Fibroblast of peridontal ligament (primary cell): Measurements from ENCODE around the gene SHROOM2.

ENCODE experiments used
- DNase-seq: peaks from one replicate; pipeline ENCODE4 v3.0.0-alpha.2; 2010; ENCODE audit errors: extremely low read depth

SHROOM2 gene

GRCh38 chrX:9942086-9942485 lies 155.9 kb downstream of the SHROOM2 start:
- DNase-seq = no peak

DNA sequence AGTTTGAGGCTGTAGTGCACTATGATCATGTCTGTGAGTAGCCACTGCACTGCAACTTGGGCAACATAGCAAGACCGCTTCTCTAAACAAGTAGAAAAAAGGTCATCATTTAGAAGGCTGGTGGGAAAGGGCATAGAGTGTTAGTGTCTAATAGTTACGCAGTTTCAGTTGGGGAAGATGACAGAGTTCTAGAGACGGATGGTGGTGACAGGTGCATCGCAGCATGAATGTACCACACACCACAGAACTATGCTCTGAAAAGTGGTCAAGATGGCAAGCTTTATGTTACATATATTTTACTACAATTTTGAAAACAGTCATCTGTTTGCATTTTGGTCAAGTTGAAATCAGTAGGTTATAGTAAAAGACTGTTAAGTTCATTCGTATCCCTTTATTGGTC lies 157.2 kb downstream of the SHROOM2 start:
- DNase-seq = no peak

- no peak for DNase-seq
These were observed 161.0 kb downstream of the SHROOM2 start for GRCh38 chrX:9947131-9947794.

GRCh38 chrX:9948406-9948805 lies 162.2 kb downstream of the SHROOM2 start:
- peak; percentile 36 for DNase-seq

DNA sequence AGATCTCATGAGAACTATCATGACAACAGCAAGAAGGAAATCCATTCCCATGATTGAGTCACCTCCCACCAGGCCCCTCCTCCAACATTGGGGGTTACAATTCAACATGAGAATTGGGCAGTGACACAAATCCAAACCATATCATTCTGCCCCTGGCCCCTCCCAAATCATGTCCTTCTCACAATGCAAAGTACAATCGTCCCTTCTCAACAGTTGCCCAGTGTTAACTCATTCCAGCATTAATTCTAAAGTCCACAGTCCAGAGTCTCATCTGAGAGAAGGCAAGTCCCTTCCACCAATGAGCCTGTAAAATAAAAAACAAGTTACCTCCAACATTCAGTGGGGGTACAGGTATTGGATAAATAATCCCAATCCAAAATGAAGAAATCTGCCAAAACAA lies 166.1 kb downstream of the SHROOM2 start:
- no peak for DNase-seq

- DNase-seq = no peak
These were observed 167.2 kb downstream of the SHROOM2 start for GRCh38 chrX:9953396-9953795.

DNA sequence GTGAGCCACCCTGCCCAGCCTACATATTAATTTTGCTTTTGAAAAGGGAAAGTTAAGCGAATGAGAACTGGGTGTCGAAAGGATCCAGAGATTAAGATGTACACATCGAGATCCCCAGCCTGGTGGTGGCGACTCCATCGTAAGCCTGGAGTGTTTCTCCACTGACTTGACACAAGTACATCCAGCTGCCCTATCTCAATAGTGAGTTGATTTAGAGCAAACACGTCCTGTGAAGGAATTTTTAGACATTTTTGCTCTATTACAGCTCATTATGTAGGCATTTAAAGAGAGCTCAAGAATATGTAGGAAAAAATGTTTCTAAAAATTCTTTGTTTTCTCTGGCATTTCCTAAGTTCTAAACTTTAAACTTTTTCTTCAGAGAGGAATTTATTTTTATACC lies 169.3 kb downstream of the SHROOM2 start:
- peak; percentile 82 for DNase-seq

- DNase-seq = no peak
These were observed 171.5 kb downstream of the SHROOM2 start for GRCh38 chrX:9957743-9958142.

- no peak for DNase-seq
These were observed 172.0 kb downstream of the SHROOM2 start for GRCh38 chrX:9958183-9958582.

DNA sequence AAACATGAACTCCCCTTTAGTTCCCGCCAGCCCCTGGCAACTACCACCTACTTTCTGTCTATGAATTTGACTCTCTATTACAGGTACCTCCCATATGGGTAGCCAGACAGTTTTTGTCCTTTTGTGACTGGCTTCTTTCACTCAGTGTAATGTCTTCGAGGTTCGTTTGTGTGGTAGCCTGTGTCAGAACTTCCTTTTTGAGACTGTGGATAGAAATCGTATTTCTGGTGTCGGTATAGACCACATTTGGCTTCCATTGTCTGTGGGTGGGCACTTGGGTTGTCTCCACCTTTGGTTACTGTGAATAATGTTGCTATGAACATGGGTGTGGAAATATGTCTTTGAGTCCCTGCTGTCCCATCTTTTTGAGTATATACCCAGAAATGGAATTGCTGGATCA lies 175.5 kb downstream of the SHROOM2 start:
- no peak for DNase-seq

- DNase-seq = no peak
These were observed 180.7 kb downstream of the SHROOM2 start, which contains the start of gene CLDN34 for GRCh38 chrX:9966775-9967408. TSS of gene CLDN34 (plus strand) at chrX:9967358. CDS start at chrX:9967358, 0 bp downstream.

DNA sequence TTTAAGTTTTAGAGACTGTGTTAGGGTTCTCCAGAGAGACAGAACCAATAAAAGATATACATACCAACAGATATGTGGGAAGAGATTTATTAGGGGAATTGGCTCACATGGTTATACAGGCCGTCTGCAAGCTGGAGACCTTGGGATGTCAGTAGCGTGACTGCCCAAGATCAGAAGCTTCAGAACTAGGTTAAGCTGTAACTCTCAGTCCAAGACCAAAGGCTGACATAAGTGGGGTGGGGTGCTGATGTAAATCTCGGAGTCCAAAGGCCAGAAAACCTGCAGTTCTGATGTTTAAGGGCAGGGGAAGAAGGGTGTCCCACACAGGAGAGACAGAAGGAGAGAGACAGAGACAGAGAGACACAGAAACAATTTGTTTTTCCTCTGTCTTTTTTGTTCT lies 191.4 kb downstream of the SHROOM2 start:
- no peak for DNase-seq

DNA sequence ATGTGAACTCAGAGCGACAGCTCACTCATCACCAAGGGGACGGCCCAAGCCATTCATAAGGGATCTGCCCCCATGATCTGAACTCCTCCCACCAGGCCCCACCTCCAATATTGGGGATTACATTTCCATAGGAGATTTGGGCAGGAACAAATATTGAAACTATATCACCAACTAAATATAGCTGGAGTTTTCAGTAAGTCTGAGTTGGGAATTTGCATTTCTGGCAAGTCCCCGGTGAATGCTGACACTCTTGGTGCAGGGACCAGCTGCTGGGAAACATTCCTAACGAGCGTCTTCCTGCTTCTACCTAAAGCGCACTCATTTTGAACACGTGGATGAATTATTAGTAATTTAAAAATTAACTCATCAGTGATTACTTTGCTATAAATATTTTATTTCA lies 194.2 kb downstream of the SHROOM2 start:
- no peak for DNase-seq

- no peak for DNase-seq
These were observed 194.7 kb downstream of the SHROOM2 start for GRCh38 chrX:9980927-9981326.

DNA sequence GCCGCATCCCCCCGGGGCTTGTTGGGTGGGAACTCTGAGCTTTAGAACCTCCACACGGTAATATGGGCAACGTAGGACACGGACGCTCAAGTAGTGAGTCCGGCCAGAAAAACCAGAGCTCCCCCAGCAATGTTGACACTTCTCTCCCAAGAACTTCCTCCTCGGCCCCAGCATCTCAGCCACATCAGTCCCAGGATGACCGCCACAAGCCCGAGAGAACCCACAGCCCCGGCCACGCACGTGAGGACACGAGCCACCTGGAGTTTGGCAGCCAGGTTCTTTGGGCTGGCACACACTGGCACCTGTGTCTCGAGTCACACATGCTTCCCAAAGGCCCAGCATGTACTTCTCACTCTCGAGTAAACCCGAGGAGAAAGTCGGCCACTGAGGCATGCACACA lies 197.2 kb downstream of the SHROOM2 start:
- DNase-seq = no peak

DNA sequence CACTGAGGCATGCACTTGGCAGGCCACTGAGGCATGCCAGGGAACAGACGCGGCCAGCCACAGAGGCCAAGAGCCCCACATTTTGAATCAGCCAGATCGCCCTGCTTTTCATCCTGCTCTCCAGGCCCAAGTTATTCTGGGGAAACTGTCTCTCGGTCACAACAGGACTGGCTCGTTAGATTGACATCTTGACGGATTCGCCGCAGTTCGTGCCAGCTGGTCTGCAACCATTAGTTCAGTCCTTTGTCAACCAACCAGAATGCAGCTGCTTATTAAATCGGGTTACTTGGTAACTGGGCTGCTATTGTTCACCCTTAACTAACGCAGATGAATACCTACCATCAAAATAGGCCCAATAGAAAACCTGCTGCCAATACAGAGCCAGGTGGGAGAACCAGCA lies 197.6 kb downstream of the SHROOM2 start:
- DNase-seq = no peak

GRCh38 chrX:9988762-9989161 lies 202.5 kb downstream of the SHROOM2 start:
- peak; percentile 52 for DNase-seq

GRCh38 chrX:9992061-9992460 lies 205.8 kb downstream of the SHROOM2 start:
- DNase-seq = no peak

GRCh38 chrX:9992724-9993123 lies 206.5 kb downstream of the SHROOM2 start:
- DNase-seq = no peak

DNA sequence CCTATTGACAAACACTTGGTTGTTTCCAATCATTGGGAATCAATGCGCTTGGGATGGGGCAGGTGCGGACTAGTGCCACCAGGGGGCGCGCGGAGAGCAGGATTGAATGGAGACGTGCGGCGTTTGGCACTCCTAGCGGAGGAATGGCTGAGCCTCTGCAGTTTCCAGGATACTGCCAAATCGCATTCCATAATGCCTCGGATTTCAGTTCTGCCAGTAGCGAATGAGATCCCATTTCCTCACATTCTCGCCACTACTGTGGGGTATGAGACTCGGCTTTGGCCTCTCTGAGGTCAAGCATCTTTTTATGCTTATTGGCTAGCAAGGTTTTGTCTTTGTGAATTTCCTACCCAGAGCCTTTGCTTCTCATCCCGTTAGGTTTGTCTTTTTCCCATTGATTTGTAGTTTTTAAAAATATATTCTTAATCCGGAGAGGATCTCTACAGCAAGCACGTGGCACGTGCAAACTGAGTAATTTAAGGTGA lies 209.7 kb downstream of the SHROOM2 start:
- DNase-seq = peak; percentile 90

GRCh38 chrX:9997041-9997440 lies 210.8 kb downstream of the SHROOM2 start:
- no peak for DNase-seq

- DNase-seq = no peak
These were observed 211.3 kb downstream of the SHROOM2 start for GRCh38 chrX:9997524-9997923.
